HCT116 (cell line): ENCODE results near the gene CDH23.

Source experiments
- CEBPB ChIP-seq: IDR thresholded peaks from 2 replicates; pipeline ENCODE4 v1.6.1; 2012; ENCODE audit warnings: low read depth
- CTCF ChIP-seq, 3 experiments: fragments of 200-600 bp in 1 of 3; sonication (generic) in 1 of 3; IDR thresholded peaks in 2 of 3; conservative IDR thresholded peaks in 1 of 3; 2 replicates each; pipeline ENCODE4 v1.5.1; 2012 to 2017; ENCODE audit warnings: low read depth in 2 of 3, low read length in 2 of 3, antibody characterized with exemption in 1 of 3, borderline replicate concordance in 1 of 3, control low read depth in 1 of 3, mild to moderate bottlenecking in 1 of 3, mixed read lengths in 1 of 3, mixed run types in 1 of 3, moderate library complexity in 1 of 3; ENCODE audit not compliant: insufficient read depth in 1 of 3
- POLR2A ChIP-seq: IDR thresholded peaks from 2 replicates; pipeline ENCODE4 v1.7.0; 2011; ENCODE audit warnings: borderline replicate concordance; ENCODE audit not compliant: insufficient read depth, insufficient read length; ENCODE audit errors: extremely low read depth
- SP1 ChIP-seq: IDR thresholded peaks from 2 replicates; pipeline ENCODE4 v1.6.1; 2012; ENCODE audit warnings: low read depth
- YY1 ChIP-seq: IDR thresholded peaks from 2 replicates; pipeline ENCODE4 v1.6.1; 2011; ENCODE audit warnings: low read length, low read depth, moderate library complexity, mild to moderate bottlenecking; ENCODE audit not compliant: insufficient replicate concordance; ENCODE audit errors: extremely low read depth
- ZBTB33 ChIP-seq: IDR thresholded peaks from 2 replicates; pipeline ENCODE4 v1.6.1; 2011; ENCODE audit warnings: mild to moderate bottlenecking, low read length, moderate library complexity; ENCODE audit not compliant: insufficient replicate concordance; ENCODE audit errors: extremely low read depth
- ZFX ChIP-seq: fragments of 450-650 bp; IDR thresholded peaks from 2 replicates; pipeline ENCODE4 v1.6.1; 2017

- TF ChIP-seq POLR2A (no peak), CEBPB (no peak), ZFX (no peak), YY1 (no peak), CTCF (IDR thresholded peaks at IDR 0.05 in 2 of 3, conservative IDR thresholded peaks at IDR 0.05 in 1 of 3; ENCODE audit: borderline replicate concordance in 1 of 3, insufficient read depth in 1 of 3, low read depth in 2 of 3, low read length in 2 of 3) (no peak), SP1 (no peak), ZBTB33 (no peak)
Measured at GRCh38 chr10:71354776-71355175, 41.9 kb upstream of the CDH23 start.
